ENCODE data around the gene SERINC5.

SERINC5 gene

GRCh38 chr5:80213466-80213865 is 42.4 kb downstream of the SERINC5 start:
- Histone ChIP-seq H3K4me2 (ENCODE audit: low read depth, low read length, poor library complexity, severe bottlenecking) (no peak overlapping the region), H3K79me2 (ENCODE audit: insufficient read depth, low read length) (peaks cover 99% of the 10 kb centered on the region), H3K9me3 (ENCODE audit: insufficient read depth, low read depth, low read length) (no peaks in the 10 kb centered on the region), H3K9me2 (replicated peaks; ENCODE audit: low read depth, low read length) (no peaks in the 10 kb centered on the region), H3K4me1 (ENCODE audit: insufficient read depth, low read length, poor library complexity, severe bottlenecking) (peaks cover 54% of the 10 kb centered on the region), H3F3A (ENCODE audit: low read depth) (no peaks in the 10 kb centered on the region), H2AFZ (ENCODE audit: low read length) (no peak overlapping the region), H3K4me3 (ENCODE audit: low read length, poor library complexity, severe bottlenecking) (no peak overlapping the region), H4K20me1 (ENCODE audit: insufficient read depth, low read length, poor library complexity, severe bottlenecking) (peaks cover 59% of the 10 kb centered on the region), H3K36me3 (ENCODE audit: insufficient read depth, low read length) (peaks cover 17% of the 10 kb centered on the region; the same call in 1 of the 2 replicates), H3K27me3 (ENCODE audit: insufficient read depth, low read length, poor library complexity, severe bottlenecking) (no peaks in the 10 kb centered on the region), H3K9ac (ENCODE audit: low read depth, low read length, poor library complexity, severe bottlenecking) (no peak overlapping the region)
- TF ChIP-seq, protein P1, sequence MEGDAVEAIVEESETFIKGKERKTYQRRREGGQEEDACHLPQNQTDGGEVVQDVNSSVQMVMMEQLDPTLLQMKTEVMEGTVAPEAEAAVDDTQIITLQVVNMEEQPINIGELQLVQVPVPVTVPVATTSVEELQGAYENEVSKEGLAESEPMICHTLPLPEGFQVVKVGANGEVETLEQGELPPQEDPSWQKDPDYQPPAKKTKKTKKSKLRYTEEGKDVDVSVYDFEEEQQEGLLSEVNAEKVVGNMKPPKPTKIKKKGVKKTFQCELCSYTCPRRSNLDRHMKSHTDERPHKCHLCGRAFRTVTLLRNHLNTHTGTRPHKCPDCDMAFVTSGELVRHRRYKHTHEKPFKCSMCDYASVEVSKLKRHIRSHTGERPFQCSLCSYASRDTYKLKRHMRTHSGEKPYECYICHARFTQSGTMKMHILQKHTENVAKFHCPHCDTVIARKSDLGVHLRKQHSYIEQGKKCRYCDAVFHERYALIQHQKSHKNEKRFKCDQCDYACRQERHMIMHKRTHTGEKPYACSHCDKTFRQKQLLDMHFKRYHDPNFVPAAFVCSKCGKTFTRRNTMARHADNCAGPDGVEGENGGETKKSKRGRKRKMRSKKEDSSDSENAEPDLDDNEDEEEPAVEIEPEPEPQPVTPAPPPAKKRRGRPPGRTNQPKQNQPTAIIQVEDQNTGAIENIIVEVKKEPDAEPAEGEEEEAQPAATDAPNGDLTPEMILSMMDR (conservative IDR thresholded peaks at IDR 0.05; ENCODE audit: low read length) = no peak
- TF ChIP-seq EZH2phosphoT487 (IDR thresholded peaks at IDR 0.05; ENCODE audit: borderline replicate concordance) = no peak

- Histone ChIP-seq H3K4me1 (ENCODE audit: insufficient read depth, low read length, poor library complexity, severe bottlenecking) (peaks cover 45% of the 10 kb centered on the region), H3K4me2 (ENCODE audit: low read depth, low read length, poor library complexity, severe bottlenecking) (no peak overlapping the region), H3F3A (ENCODE audit: low read depth) (no peaks in the 10 kb centered on the region), H3K9me3 (ENCODE audit: insufficient read depth, low read depth, low read length) (no peaks in the 10 kb centered on the region), H3K27me3 (ENCODE audit: insufficient read depth, low read length, poor library complexity, severe bottlenecking) (no peaks in the 10 kb centered on the region), H3K79me2 (ENCODE audit: insufficient read depth, low read length) (peaks cover 99% of the 10 kb centered on the region), H3K9me2 (replicated peaks; ENCODE audit: low read depth, low read length) (no peaks in the 10 kb centered on the region), H3K36me3 (ENCODE audit: insufficient read depth, low read length) (peaks cover 17% of the 10 kb centered on the region; the same call in 1 of the 2 replicates), H3K9ac (ENCODE audit: low read depth, low read length, poor library complexity, severe bottlenecking) (no peak overlapping the region), H3K4me3 (ENCODE audit: low read length, poor library complexity, severe bottlenecking) (no peak overlapping the region), H4K20me1 (ENCODE audit: insufficient read depth, low read length, poor library complexity, severe bottlenecking) (peaks cover 64% of the 10 kb centered on the region), H2AFZ (ENCODE audit: low read length) (no peak overlapping the region)
- TF ChIP-seq, protein P1 (conservative IDR thresholded peaks at IDR 0.05; ENCODE audit: low read length) = no peak
- no peak for TF ChIP-seq EZH2phosphoT487 (IDR thresholded peaks at IDR 0.05; ENCODE audit: borderline replicate concordance)
Observed at GRCh38 chr5:80212171-80212667, 43.6 kb downstream of the SERINC5 start.

DNA sequence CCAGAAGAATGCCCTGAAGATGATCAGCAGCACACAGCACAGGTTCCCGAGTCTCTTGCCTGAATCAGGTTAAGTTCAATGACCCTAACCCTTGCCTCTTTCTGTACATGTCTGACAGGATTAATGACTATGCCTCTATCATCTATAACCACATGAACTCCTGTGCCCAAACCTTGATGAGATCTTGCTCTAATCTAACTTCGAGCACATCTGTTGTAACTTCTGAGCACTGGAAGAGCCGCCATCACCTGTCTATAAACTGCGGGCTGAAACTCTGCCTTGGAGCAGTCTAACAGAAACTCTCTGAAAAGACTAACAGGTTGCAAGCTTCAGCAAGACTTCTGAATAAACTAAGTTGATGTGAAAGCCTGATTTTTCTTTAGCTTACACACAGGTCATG is 44.5 kb downstream of the SERINC5 start:
- peaks cover 17% of the 10 kb centered on the region; the same call in 1 of the 2 replicates for H3K36me3 ChIP-seq (ENCODE audit: insufficient read depth, low read length)
- H3F3A ChIP-seq (ENCODE audit: low read depth) = no peaks in the 10 kb centered on the region
- no peak overlapping the region for H3K9ac ChIP-seq (ENCODE audit: low read depth, low read length, poor library complexity, severe bottlenecking)
- H3K79me2 ChIP-seq (ENCODE audit: insufficient read depth, low read length) = peaks cover 99% of the 10 kb centered on the region
- no peaks in the 10 kb centered on the region for H3K9me3 ChIP-seq (ENCODE audit: insufficient read depth, low read depth, low read length)
- H3K9me2 ChIP-seq (replicated peaks; ENCODE audit: low read depth, low read length) = no peaks in the 10 kb centered on the region
- peaks cover 63% of the 10 kb centered on the region for H4K20me1 ChIP-seq (ENCODE audit: insufficient read depth, low read length, poor library complexity, severe bottlenecking)
- TF ChIP-seq, protein P1 (conservative IDR thresholded peaks at IDR 0.05; ENCODE audit: low read length) = no peak
- TF ChIP-seq EZH2phosphoT487 (IDR thresholded peaks at IDR 0.05; ENCODE audit: borderline replicate concordance) = no peak
- no peak overlapping the region for H3K4me2 ChIP-seq (ENCODE audit: low read depth, low read length, poor library complexity, severe bottlenecking)
- H3K4me3 ChIP-seq (ENCODE audit: low read length, poor library complexity, severe bottlenecking) = no peak overlapping the region
- peaks cover 47% of the 10 kb centered on the region for H3K4me1 ChIP-seq (ENCODE audit: insufficient read depth, low read length, poor library complexity, severe bottlenecking)
- H3K27me3 ChIP-seq (ENCODE audit: insufficient read depth, low read length, poor library complexity, severe bottlenecking) = no peaks in the 10 kb centered on the region
- no peak overlapping the region for H2AFZ ChIP-seq (ENCODE audit: low read length)
